ENCODE results near the gene CLN6.
"Not testable (repeated sequence)": the region's sequence is repeated elsewhere in the genome, so short reads cannot be mapped to it uniquely, and the experiment has no call there.

The CLN6 gene

GRCh38 chr15:68208636-68209240 lies 20.8 kb downstream of the CLN6 start:
- no peak for TF ChIP-seq GATA1 (IDR thresholded peaks at IDR 0.05; ENCODE audit: low read depth, low read length)
- no peak for TF ChIP-seq POLR2A (IDR thresholded peaks at IDR 0.05; ENCODE audit: low read length)
- no peak for DNase-seq

- no peak for TF ChIP-seq POLR2A (IDR thresholded peaks at IDR 0.05; ENCODE audit: low read length)
- TF ChIP-seq GATA1 (IDR thresholded peaks at IDR 0.05; ENCODE audit: low read depth, low read length), result no peak
- DNase-seq, result no peak
These were observed 21.4 kb downstream of the CLN6 start for GRCh38 chr15:68208136-68208535.

DNA sequence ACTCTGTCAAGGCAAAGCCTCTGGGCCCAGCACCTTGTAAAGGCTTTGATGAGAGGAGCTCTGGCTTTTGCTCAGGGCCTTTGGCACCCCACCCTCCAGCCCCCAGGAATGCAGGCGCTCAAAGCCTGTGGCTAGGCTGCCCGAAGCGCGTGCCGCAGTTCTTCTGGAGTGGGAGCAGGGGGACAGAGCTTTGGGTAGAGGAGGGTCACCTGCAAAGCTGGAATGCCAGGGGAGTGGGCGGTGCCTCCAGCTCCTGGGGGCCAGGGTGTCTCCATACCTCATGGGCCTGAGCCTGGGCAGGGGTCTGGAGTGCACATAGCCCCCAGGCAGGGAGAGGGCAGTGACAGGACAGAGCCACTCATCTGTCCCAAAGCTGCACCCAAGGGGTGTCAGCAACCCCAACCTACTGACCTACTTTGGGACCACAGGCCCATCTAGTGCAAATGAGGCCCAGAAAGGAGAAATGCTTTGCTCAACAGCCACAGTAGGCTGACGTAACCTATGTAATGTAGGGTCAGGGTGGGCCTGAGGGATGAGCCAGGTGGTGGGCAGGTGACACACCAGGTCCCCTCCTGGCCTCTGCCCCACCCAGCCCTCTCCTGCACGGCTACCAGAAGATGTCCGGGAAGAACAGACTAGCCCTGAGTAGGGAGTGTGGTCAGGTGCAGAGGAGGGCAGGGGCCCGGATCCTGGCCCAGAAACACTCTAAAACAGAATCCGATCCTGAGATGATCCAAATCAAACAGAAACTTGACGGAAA lies 22.2 kb downstream of the CLN6 start:
- DNase-seq, result no peak

GRCh38 chr15:68206711-68207151 lies 22.8 kb downstream of the CLN6 start:
- no peak for TF ChIP-seq GATA1 (IDR thresholded peaks at IDR 0.05; ENCODE audit: low read depth, low read length)

More for the DNA sequence above, 22.2 kb downstream of the CLN6 start:
- TF ChIP-seq GATA1 (IDR thresholded peaks at IDR 0.05; ENCODE audit: low read depth, low read length) (no peak), POLR2A (IDR thresholded peaks at IDR 0.05; ENCODE audit: low read length) (no peak)

DNA sequence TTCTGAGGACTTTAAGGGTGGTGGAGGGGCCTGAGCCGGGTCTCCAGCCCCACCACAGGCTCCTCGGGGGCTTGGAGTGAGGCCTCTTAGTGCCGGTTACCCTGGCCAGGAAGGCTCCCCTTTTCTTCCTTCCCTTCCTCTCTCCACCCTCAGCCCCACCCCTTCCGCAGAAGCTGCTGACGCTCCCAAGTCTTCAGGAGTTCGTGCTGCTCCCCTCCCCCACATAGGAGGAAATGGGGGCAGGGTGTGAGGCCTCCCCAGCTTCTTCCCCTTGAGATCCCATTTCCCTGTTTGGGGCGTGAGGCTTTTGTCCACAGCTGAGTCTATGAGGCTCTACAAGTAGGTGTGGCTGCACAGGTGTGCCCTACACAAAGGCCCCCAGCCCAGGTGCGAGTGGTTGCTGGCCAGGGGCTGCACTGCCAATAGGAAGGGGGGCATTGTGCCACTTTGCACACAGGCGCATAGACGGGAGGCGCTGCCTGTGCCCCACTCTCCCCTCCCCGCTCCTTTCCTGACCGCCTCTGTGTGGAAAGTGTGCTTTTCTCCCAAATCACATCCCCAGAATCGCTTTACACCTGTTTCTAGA lies 23.5 kb downstream of the CLN6 start:
- TF ChIP-seq POLR2A (IDR thresholded peaks at IDR 0.05; ENCODE audit: low read length) (no peak), GATA1 (IDR thresholded peaks at IDR 0.05; ENCODE audit: low read depth, low read length) (no peak)
- DNase-seq, result peak in 1 of 2 experiments; percentile 20

More at GRCh38 chr15:68206711-68207151, 22.8 kb downstream of the CLN6 start:
- DNase-seq, result no peak

DNA sequence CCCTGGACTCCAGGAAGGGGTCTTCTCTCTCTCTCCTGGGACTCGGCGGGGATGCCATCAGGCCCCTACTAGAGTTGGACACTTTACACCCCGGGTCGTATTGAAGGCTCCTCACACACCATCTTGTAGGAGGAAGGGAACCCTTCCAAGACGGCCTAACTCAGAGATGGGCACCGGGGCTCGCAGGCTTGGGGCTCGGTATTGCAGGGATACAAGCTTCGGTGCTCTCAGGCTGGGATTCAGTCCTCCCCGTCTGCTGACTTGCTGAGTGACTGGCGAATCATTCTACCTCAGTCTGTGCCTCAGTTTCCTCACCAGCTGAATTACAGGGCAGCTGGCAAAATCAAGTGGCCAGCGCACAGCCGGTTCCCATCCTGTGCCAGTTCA lies 24.0 kb downstream of the CLN6 start:
- TF ChIP-seq POLR2A (IDR thresholded peaks at IDR 0.05; ENCODE audit: low read length) (no peak), GATA1 (IDR thresholded peaks at IDR 0.05; ENCODE audit: low read depth, low read length) (no peak)
- no peak for DNase-seq

DNA sequence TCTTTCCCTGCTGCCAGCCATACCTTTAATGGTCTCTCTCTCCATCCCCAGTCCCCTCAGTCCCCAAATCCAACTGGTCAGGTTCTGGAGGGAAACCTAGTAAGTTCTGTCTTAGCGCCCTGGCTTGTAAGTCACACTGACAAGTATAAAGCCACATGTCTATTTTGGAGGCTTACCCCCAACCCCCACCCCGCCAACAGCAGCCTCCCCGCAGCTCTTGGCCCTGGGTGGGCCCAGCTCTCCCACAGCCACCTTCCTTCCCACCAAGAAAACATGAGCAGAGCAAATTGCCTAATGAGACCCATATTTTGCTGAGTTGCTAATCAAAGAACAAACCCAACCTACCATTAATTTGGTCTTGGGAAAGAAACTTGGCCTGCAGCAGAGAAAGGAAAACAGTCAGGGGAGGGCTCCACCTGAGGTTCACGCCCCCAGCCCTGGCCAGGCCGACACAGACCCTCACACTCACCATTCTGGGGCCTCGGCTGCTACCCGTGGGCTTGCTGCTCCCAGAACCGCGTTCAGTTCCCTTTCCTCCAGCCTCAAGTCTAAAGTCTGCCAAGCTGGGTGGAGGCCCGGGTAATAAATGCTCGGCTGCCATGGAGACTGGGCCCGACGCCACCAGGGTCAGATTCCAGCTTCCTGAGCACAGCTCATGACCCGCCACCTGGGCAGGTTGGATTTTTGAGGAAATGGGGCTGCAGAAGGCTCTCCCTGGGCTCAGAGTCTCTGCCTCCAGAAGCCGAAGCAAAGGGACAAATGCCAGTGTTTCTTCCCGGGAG lies 24.6 kb downstream of the CLN6 start, which contains the start of gene CALML4:
CALML4 (minus strand) TSS at position 557 of the 782 bp plus-strand sequence; CDS start at position 472, 85 bp downstream.
- no peak for DNase-seq
- no peak for TF ChIP-seq GATA1 (IDR thresholded peaks at IDR 0.05; ENCODE audit: low read depth, low read length)
- TF ChIP-seq POLR2A (IDR thresholded peaks at IDR 0.05; ENCODE audit: low read length), result no peak

- TF ChIP-seq GATA1 (IDR thresholded peaks at IDR 0.05; ENCODE audit: low read depth, low read length) (no peak), POLR2A (IDR thresholded peaks at IDR 0.05; ENCODE audit: low read length) (no peak)
- DNase-seq, result no peak
These were observed 25.2 kb downstream of the CLN6 start for GRCh38 chr15:68204361-68204760.

DNA sequence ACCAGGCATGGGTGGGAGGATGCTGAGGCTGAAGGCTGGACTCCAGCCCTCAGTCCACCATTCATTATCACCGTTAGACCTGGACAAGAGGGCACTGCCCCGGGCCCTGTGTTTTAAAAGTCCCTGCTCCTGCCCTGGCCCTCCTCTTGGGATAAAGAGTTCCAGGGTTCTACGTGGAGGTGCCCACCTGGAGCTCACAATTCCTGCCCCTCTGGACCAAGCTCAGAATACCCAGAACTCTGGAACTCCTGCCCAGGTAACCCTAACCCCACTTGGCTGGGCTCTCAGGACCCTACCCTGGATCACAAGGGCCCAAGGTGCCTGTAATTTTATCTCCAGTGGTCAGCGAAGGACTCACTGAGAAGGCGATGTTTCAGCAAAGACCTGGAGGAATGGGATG lies 25.6 kb downstream of the CLN6 start:
- TF ChIP-seq GATA1 (IDR thresholded peaks at IDR 0.05; ENCODE audit: low read depth, low read length) (no peak), POLR2A (IDR thresholded peaks at IDR 0.05; ENCODE audit: low read length) (no peak)
- DNase-seq, result no peak

DNA sequence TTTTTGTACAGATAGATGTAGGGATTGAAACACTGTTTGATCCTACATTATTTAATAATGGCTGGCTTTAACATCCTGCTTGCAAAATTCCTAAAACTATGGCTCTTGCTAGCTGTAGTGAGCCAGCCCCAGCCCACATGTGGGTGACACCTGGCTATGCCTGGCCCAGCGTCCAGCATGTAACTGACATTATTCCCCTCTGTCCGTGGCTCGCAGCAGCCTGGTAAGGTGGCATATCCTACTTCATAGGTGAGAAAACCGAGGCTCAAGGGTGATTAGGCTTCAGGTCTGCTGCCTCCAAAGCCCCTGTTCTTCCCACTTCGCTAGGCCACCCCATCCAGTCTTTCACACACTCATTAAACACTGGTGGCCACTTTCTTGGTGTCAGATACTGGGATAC lies 26.0 kb downstream of the CLN6 start:
- TF ChIP-seq POLR2A (IDR thresholded peaks at IDR 0.05; ENCODE audit: low read length) (no peak), GATA1 (IDR thresholded peaks at IDR 0.05; ENCODE audit: low read depth, low read length) (no peak)
- no peak for DNase-seq

- DNase-seq, result not testable (repeated sequence)
These were observed 26.5 kb downstream of the CLN6 start for GRCh38 chr15:68202994-68203393.

DNA sequence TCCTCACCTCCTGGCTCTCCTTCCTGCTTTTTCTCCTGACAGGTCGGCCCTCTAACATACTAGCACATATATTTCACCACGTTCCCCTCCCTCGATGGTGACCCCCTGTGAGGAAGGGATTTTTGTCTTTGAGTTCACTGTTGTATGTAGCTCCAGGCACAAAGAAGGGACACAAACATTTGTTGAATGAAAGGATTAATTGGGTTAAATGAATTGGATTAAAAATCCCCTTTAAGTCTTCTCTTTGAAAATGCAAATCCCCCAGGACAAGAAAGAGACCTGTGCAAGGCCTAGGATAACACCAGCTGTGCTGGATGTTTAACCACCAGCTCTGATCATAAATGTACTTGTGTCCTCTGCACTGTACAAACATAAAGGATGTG lies 27.7 kb downstream of the CLN6 start:
- no peak for DNase-seq
- TF ChIP-seq GATA1 (IDR thresholded peaks at IDR 0.05; ENCODE audit: low read depth, low read length) (no peak), POLR2A (IDR thresholded peaks at IDR 0.05; ENCODE audit: low read length) (no peak)

DNA sequence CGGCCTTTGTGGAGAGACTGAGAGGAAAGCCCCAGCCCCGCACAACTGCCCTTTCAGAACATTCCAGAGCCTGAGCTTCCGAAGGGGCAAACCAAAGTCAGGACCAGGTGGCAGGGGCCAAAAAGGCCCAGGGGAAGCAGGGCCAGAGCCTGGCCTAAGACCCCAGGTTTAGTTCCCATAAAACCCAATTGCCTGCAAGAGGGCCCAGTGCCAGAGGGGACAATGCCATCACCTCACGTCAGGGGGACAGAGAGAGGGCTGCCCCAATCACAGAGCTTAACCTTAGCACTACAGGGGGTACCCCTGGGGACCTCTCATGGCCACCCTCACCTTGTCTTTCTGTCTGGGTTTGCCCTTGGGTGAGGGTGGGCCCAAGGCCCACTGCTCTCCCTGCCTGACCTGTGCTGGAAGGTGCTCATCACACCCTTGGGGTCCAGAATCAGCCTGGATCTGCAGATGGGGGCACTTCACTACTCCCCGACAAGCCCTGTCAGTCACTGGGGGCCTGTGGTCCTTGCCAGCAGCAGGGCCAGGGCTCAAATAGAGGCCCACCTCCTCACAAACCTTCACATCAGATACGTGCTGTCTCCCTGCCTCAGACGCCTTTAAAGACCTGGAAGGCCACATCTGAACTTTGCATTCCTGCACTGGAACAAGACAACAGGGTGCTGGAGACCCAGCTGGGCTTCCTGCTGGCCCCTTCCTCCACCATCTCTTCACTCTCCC lies 28.2 kb downstream of the CLN6 start:
- DNase-seq, result no peak
- no peak for TF ChIP-seq GATA1 (IDR thresholded peaks at IDR 0.05; ENCODE audit: low read depth, low read length)
- TF ChIP-seq POLR2A (IDR thresholded peaks at IDR 0.05; ENCODE audit: low read length), result no peak

Data from erythroblast (primary cell).